NCI-H526 treated with DMSO at 0.1 percent for 48 hours (cell line): ENCODE measurements around the gene HYOU1.
"Not testable (repeated sequence)": the region's sequence is repeated elsewhere in the genome, so short reads cannot be mapped to it uniquely, and the experiment has no call there.

ENCODE experiments used
- DNase-seq: peaks from one replicate; lab custom pipeline; 2025; lab: John Stamatoyannopoulos, UW

Gene HYOU1

DNA sequence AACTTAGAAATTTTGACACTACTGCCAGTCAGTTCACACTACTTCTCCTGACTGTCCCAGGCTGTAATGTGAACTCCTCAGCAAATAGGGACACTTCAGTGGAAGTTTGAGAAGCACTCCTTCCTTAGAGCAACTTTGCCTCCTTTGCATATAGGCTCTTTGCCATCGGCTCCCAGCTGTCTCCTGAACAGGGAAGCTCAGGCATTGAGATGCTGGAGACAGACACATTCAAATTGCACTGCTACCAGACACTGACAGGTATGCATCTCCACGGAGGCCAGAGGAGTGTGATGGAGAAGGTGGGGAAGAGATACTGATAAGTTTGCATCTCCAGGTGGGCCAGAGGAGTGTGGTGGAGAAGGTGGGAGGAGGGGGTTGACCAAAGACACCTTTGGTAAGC is 37.0 kb downstream of the HYOU1 start:
- no peak for DNase-seq

- DNase-seq = peak; percentile 100
Measured at GRCh38 chr11:119018074-119018938, 38.7 kb downstream of the HYOU1 start, which contains the start of the genes RPS25 and TRAPPC4. Gene RPS25, minus strand, starts transcription at chr11:119018343. Its CDS starts 59 bp downstream, at chr11:119018284. Gene TRAPPC4, plus strand, starts transcription at chr11:119018766. Its CDS starts 30 bp downstream, at chr11:119018796.

DNA sequence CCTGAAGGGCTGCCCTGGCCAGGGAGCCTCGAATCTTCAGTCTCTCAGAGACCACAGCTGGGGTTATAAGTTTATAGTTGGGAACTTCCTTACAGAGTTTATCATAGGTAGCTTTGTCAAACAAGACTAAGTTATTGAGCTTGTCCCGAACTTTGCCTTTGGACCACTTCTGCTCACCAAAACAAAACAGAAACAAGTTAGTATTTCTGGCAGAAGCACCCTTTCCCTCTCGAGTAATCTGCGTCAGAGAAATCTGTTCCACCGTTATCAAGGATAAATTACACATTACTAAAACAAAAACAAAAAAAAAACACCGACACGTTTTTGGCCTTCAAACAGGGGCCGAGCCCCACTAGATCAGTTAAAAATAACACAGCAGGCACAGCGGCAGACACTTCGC is 39.6 kb downstream of the HYOU1 start:
- not testable (repeated sequence) for DNase-seq

- no peak for DNase-seq
Measured at GRCh38 chr11:119016216-119017009, 40.6 kb downstream of the HYOU1 start.

DNA sequence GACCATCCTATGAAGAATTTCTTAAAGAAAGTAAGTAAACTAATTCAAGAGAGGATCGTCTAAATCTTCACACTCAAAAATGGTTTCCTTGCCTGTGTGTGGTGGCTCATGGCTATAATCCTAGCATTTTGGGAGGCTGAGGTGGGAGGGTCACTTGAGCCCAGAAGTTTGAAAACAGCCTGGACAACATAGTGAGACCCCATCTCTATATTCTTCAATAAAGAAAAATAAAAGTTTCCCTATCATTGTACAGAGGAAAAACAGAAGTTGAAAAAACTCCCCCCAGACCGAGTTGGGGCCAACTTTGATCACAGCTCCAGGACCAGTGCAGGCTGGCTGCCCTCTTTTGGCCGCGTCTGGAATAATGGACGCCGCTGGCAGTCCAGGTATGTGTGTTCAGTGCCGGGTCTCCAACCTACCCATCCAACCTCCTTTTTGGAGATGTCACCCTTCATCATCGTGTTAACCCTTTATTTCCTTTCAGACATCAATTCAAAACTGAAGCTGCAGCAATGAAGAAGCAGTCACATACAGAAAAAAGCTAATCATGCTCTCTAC is 41.9 kb downstream of the HYOU1 start:
- no peak for DNase-seq

GRCh38 chr11:119014209-119014924 is 42.6 kb downstream of the HYOU1 start:
- DNase-seq = no peak

DNA sequence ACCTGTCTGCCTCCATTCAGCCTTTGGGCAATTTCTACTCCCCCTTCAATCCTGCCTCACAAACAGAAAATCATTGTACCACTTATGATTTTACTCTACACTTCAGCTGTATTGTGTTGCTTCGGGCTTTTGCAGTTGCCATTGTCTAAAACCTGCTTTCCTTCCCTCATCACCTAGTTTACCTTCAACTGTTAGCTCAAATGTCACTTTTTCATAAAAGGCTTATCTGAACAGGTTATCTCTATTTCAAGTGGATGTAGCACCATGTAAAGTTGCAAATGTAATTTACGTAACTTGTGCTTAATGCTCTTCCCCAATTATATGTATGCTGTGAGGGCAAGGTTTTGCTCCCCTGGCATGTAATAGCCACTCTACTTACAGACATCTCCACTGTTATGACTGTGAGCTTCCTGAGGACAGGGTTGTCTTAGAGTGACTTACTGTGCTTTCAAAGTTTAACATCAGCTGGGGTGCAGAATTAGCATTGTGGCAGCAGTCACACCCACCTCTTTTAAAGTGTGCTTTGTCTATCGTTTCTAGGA is 44.3 kb downstream of the HYOU1 start:
- DNase-seq = no peak

DNA sequence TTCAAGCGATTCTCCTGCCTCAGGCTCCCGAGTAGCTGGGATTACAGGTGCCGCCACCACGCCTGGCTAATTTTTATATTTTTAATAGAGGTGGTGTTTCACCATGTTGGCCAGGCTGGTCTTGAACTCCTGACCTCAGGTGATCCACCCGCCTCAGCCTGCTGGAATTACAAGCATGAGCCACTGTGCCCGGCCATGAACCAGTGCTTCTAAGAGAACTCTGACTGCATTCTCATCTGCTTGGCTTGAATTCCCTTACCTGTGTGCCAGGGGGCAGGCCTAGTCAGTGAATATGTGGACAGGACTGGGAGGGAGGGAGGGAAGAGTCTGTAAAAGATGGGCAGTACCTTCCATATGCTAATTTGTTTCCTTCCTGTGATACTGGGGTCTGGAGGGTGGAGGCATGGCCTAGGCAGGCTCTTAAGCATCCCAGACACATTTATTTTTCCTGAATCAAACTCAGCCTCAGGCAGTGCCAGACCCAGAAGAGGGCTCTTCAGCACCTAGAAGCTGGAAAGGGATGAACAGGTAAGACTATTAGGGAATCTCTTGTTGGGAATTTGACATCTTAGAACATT is 45.4 kb downstream of the HYOU1 start:
- no peak for DNase-seq

DNA sequence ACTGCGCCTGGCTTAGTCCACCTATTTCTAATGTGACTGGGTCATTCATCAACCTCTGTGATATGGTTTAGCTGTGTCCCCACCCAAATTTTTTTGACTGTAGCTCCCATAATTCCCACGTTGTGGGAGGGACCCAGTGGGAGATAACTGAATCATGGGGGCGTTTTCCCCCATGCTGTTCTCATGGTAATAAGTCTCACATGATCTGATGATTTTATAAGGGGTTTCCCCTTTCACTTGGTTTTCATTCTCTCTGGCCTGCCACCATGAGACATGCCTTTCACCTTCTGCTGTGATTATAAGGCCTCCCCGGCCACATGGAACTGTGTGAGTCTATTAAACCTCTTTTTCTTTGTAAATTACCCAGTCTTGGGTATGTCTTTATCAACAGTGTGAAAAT is 50.3 kb downstream of the HYOU1 start:
- DNase-seq = no peak

- DNase-seq = no peak
Measured at GRCh38 chr11:119000906-119001305, 56.1 kb downstream of the HYOU1 start.

DNA sequence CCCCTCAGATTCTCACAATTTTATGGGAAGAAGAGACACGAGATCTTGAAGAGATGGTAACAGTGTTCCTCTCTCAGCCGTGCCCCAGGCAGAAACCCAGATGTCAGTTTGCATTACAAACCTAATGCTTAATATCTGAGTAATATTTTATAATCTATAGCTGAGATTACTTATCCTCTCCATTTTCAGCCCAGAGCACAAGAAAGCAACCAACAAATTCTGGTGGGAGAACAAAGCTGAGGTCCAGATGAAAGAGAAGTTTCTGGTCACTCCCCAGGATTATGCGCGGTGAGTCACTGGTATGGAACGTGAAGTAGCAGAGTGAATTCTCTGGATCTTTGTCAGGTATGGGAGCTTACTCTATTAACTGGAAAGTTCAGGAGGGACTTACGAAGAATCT is 58.2 kb downstream of the HYOU1 start:
- no peak for DNase-seq

DNA sequence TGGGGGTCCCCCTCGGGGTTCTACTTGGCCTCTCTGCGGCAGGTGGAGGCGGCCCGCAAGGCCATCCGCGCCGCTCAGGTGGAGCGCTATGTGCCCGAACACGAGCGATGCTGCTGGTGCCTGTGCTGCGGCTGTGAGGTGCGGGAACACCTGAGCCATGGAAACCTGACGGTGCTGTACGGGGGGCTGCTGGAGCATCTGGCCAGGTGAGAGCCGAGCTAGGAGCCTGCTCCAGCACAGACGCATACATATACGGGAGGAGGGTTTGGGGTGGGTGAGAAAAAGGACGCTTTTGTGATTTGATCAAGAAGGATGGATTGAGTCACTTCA is 58.7 kb downstream of the HYOU1 start:
- DNase-seq = peak; percentile 66

DNA sequence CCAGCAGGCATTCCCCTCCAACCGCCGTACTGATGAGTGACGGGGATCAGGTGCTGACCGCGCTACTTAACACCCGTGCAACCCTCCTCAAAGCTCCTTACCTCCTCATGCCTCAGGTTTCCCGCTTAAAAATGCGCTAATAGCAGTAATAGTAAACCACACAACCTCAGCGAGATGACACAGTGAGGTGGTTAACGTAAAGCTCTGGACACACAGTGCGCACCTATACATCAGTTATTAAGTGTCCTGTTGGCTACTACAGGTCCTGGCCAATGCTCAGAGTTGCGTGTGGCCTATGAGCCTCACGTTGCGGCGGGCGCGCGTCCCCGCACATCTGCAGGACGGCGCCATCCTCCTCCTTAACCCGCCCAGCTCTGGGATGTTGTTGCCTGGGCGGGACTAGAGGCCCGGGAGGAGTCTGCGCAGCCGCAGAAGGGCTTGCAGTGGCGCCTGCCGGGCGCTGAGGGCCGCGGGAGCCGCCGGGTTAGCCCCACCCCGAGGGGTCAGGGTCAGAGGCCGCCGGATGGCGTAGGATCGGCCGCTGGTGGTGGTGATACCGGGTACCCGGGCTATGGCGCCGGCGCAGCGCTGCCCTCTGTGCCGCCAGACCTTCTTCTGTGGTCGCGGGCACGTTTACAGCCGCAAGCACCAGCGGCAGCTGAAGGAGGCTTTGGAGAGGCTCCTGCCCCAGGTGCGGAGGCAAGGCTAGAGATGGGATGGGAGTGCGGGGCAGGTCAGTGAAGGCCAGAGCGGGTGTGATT is 59.2 kb downstream of the HYOU1 start, which contains the start of gene CENATAC:
Gene CENATAC, plus strand, starts transcription at position 512 of the 761 bp plus-strand sequence. Its CDS starts 60 bp downstream, at position 572.
- peak; percentile 98 for DNase-seq

DNA sequence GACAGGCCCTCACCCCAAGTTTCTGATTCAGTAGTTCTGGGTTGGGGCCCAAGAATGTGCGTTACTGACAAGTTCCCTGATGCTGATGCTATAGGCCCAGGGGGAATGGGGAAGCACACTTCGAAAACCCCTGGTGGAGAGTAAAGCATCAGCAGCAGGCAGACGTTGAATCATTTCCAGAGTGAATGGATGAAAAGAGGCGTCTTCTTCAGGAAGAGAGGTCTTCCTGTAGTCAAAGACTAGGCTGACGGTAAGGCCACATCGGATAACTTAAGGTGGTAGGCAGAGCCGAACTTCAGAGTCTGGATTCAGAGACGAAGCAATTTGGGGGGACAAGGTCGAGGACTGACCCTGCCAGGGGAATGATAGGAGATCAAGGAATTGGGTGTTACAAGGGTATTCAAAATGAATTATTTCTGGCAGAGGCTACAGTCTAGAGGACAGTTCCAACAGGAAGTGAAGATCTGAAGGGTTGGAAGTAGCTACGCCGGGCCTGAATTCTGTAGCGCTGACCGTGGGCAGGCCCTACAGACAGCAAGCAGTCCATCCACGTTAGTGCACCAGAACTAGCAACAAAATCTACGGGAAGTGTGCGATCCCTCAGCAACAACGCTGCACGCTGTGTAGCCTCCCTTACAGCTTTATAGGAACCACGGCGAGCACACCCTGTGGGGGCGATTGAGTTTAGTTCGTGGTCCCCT is 59.9 kb downstream of the HYOU1 start:
- no peak for DNase-seq
